ENCODE data around the gene TRIM69.
"Not testable (repeated sequence)": the region's sequence is repeated elsewhere in the genome, so short reads cannot be mapped to it uniquely, and the experiment has no call there.

DNA sequence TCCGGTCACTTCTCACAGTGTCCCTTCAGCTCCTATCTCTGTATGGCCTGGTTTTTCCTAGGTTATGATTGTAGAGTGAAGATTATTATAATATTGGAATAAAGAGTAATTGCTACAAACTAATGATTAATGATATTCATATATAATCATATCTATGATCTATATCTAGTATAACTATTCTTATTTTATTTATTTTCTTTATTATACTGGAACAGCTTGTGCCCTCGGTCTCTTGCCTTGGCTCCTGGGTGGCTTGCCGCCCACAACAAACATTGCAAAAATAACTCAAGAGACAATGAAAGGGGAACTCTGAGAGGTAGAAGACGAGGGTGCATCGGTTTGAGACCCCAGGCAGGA lies 48.6 kb downstream of the TRIM69 start:
- TF ChIP-seq, protein P1, sequence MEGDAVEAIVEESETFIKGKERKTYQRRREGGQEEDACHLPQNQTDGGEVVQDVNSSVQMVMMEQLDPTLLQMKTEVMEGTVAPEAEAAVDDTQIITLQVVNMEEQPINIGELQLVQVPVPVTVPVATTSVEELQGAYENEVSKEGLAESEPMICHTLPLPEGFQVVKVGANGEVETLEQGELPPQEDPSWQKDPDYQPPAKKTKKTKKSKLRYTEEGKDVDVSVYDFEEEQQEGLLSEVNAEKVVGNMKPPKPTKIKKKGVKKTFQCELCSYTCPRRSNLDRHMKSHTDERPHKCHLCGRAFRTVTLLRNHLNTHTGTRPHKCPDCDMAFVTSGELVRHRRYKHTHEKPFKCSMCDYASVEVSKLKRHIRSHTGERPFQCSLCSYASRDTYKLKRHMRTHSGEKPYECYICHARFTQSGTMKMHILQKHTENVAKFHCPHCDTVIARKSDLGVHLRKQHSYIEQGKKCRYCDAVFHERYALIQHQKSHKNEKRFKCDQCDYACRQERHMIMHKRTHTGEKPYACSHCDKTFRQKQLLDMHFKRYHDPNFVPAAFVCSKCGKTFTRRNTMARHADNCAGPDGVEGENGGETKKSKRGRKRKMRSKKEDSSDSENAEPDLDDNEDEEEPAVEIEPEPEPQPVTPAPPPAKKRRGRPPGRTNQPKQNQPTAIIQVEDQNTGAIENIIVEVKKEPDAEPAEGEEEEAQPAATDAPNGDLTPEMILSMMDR (IDR thresholded peaks at IDR 0.05; ENCODE audit: low read length) = not testable (repeated sequence)
- TF ChIP-seq EZH2 (IDR thresholded peaks at IDR 0.05; ENCODE audit: borderline replicate concordance, low read length) = not testable (repeated sequence)

All from OCI-LY1 (cell line).